K562 (cell line): ENCODE data around the gene MARCHF9. TPM values are rescaled to one million over a fixed set of nuclear protein-coding genes. Genes with fewer than 3 reads are reported as not detected.
A peak's percentile ranks its signal among the peaks of the same experiment; 100 is the strongest.

Experiments
- CTBP1 ChIP-seq: fragments of 450-650 bp; IDR thresholded peaks from 2 replicates; pipeline ENCODE4 v1.6.1; 2016; ENCODE audit warnings: borderline replicate concordance
- FOXJ2 ChIP-seq: fragments of 200-800 bp; sonication (Bioruptor generic); IDR thresholded peaks from 2 replicates; pipeline ENCODE4 v1.6.1; 2016; ENCODE audit warnings: missing genetic modification characterization, missing compliant biosample characterization
- FOXJ3 ChIP-seq: sonication (generic); formaldehyde crosslinking; IDR thresholded peaks from 2 replicates; pipeline ENCODE4 v1.4.0; 2020; ENCODE audit warnings: mild to moderate bottlenecking, missing genetic modification reagents
- SMAD3 ChIP-seq: fragments of 450-650 bp; formaldehyde crosslinking; conservative IDR thresholded peaks from 2 replicates; pipeline ENCODE4 v1.4.0; 2020; ENCODE audit warnings: mild to moderate bottlenecking
- TEAD4 ChIP-seq, 2 experiments: sonication (generic) in 1 of 2; formaldehyde crosslinking in 1 of 2; IDR thresholded peaks; 2 replicates each; pipeline versions ENCODE4 v1.6.1 to v1.8.0; 2012 to 2022; ENCODE audit warnings: borderline replicate concordance in 1 of 2, inconsistent platforms in 1 of 2, low read length in 1 of 2, mild to moderate bottlenecking in 1 of 2, missing genetic modification reagents in 1 of 2
- XRCC5 ChIP-seq: fragments of 200-400 bp; formaldehyde crosslinking; IDR thresholded peaks from 2 replicates; pipeline ENCODE4 v1.6.1; 2017; ENCODE audit warnings: low read depth, mild to moderate bottlenecking, low read length
- ZC3H11A ChIP-seq: IDR thresholded peaks from 2 replicates; pipeline ENCODE4 v1.6.1; 2012; ENCODE audit warnings: low read depth, low read length, improper control_type of control experiment
- ZNF3 ChIP-seq: fragments of 250-450 bp; sonication (Bioruptor Pico); IDR thresholded peaks from 2 replicates; pipeline ENCODE4 v1.5.0; 2021; ENCODE audit warnings: mild to moderate bottlenecking, moderate library complexity
- polyA plus RNA-seq, 8 experiments: library from polyadenylated mRNA; depleted of rRNA in 4 of 8; stranded (reverse) in 5 of 8; unstranded in 3 of 8; fragments of >200 nt; fragmentation: Nextera tagmentation in 2 of 8; fragmentation: Illumina TruSeq in 1 of 8; extraction: Ambion mirVana in 2 of 8; extraction: Trizol in 1 of 8; gene quantifications; 2 replicates each; pipeline versions ENCODE4 v1.2.1 to v1.2.3, GENCODE V29; 2011 to 2014; ENCODE audit warnings: inconsistent platforms in 1 of 8, missing spikeins in 1 of 8
- total RNA-seq, 7 experiments: library from RNA; depleted of rRNA in 6 of 7; stranded (reverse); fragments of >200 nt in 6 of 7; fragmentation: Illumina TruSeq in 2 of 7; extraction: Trizol in 2 of 7; gene quantifications; 2 replicates each; pipeline versions ENCODE4 v1.2.1 to v1.2.3, GENCODE V29; 2011 to 2021; ENCODE audit warnings: low replicate concordance in 1 of 7
- TF ChIP-seq, protein P1 (sequence below): fragments of 250-450 bp; sonication (Bioruptor Pico); IDR thresholded peaks from 2 replicates; pipeline ENCODE4 v1.5.0; 2020; ENCODE audit warnings: mild to moderate bottlenecking
- TF ChIP-seq, protein P2 (sequence below): sonication (generic); formaldehyde crosslinking; IDR thresholded peaks from 2 replicates; pipeline ENCODE4 v1.8.0; 2022; ENCODE audit warnings: mild to moderate bottlenecking, missing genetic modification reagents
- TF ChIP-seq, protein P3 (sequence below): fragments of 250-450 bp; sonication (Bioruptor Pico); IDR thresholded peaks from 2 replicates; pipeline ENCODE4 v1.8.0; 2022; ENCODE audit warnings: moderate library complexity, mild to moderate bottlenecking, inconsistent platforms
- TF ChIP-seq, protein P4 (sequence below): fragments of 200-800 bp; sonication (Bioruptor generic); IDR thresholded peaks from 2 replicates; pipeline ENCODE4 v1.6.1; 2016; ENCODE audit warnings: missing genetic modification characterization, missing compliant biosample characterization
- TF ChIP-seq, protein P5 (sequence below), 2 experiments: IDR thresholded peaks; 2 replicates each; pipeline ENCODE4 v1.6.1; 2011; ENCODE audit warnings: borderline replicate concordance in 1 of 2, control low read depth in 1 of 2, low read depth in 1 of 2, low read length in 1 of 2, mild to moderate bottlenecking in 1 of 2, mixed read lengths in 1 of 2, moderate library complexity in 1 of 2; ENCODE audit not compliant: insufficient read depth in 1 of 2, insufficient read length in 1 of 2, poor library complexity in 1 of 2, severe bottlenecking in 1 of 2; ENCODE audit errors: extremely low read depth in 1 of 2
- TF ChIP-seq, protein P6 (sequence below): fragments of 450-650 bp; formaldehyde crosslinking; IDR thresholded peaks from 2 replicates; pipeline ENCODE4 v1.4.0; 2020; ENCODE audit warnings: mild to moderate bottlenecking, moderate library complexity

Gene MARCHF9
- total and polyA plus RNA-seq, 9 of the 15 experiments (the other 6 are each of a cell fraction or from before 2014, with no cell fraction given) = 0.80 to 12.4 (median 6.2) TPM

DNA sequence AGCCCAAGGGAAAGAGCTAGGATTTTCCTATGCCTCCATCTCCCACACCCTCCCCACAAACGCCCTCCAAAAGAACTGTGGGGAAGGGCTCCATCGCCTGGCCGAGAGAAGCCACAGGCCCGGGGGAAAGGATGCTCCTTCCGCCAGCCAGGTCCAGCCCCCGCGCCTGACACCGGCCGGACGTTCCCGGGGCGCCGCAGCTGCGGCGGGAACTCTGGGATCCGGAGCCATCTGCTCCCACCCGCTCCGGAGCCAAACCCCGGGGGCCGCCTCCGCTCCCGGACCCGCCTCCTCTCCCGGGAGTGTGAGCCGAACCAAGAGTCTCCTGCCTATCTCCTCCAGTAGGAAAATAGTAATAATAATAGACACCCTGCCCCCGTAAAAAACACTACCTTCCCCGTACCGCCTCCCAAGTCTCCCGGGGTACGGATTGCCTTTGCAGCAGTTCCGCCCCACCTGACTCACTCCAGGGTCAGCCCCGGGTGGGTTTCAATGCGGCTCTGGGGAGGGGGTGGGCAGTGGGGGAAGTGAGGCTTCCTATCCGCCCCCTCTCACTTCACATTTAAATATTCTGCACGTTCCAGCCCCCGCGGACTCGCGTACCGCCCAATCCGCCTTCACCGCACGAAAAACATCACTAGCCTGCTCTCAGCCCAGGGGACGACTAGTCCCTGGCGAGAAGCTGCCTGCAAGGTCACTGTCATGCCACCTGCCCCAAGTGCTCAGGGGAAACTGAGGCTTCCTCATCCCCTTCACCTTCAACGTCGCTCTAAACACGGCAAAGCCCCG, 18.8 kb upstream of the MARCHF9 start (continued):
- TF ChIP-seq, protein P1, sequence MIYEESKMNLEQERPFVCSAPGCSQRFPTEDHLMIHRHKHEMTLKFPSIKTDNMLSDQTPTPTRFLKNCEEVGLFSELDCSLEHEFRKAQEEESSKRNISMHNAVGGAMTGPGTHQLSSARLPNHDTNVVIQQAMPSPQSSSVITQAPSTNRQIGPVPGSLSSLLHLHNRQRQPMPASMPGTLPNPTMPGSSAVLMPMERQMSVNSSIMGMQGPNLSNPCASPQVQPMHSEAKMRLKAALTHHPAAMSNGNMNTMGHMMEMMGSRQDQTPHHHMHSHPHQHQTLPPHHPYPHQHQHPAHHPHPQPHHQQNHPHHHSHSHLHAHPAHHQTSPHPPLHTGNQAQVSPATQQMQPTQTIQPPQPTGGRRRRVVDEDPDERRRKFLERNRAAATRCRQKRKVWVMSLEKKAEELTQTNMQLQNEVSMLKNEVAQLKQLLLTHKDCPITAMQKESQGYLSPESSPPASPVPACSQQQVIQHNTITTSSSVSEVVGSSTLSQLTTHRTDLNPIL = no peak
- TF ChIP-seq XRCC5 (no peak), FOXJ2 (tag) (no peak), ZNF3 (CRISPR knock-in tag) (no peak), ZC3H11A (no peak), TEAD4 (IDR thresholded peaks at IDR 0.05; ENCODE audit: low read length) (no peak; the same call in 1 of the 2 replicates), TEAD4 (CRISPR knock-in tag; IDR thresholded peaks at IDR 0.05; ENCODE audit: borderline replicate concordance) (no peak), CTBP1 (peak; percentile 92), SMAD3 (CRISPR knock-in tag) (no peak), FOXJ3 (CRISPR knock-in tag) (no peak)
- TF ChIP-seq, protein P2, sequence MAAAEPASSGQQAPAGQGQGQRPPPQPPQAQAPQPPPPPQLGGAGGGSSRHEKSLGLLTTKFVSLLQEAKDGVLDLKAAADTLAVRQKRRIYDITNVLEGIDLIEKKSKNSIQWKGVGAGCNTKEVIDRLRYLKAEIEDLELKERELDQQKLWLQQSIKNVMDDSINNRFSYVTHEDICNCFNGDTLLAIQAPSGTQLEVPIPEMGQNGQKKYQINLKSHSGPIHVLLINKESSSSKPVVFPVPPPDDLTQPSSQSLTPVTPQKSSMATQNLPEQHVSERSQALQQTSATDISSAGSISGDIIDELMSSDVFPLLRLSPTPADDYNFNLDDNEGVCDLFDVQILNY (CRISPR knock-in tag) = no peak
- TF ChIP-seq, protein P3, sequence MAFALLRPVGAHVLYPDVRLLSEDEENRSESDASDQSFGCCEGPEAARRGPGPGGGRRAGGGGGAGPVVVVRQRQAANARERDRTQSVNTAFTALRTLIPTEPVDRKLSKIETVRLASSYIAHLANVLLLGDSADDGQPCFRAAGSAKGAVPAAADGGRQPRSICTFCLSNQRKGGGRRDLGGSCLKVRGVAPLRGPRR (CRISPR knock-in tag) = no peak
- TF ChIP-seq, protein P4, sequence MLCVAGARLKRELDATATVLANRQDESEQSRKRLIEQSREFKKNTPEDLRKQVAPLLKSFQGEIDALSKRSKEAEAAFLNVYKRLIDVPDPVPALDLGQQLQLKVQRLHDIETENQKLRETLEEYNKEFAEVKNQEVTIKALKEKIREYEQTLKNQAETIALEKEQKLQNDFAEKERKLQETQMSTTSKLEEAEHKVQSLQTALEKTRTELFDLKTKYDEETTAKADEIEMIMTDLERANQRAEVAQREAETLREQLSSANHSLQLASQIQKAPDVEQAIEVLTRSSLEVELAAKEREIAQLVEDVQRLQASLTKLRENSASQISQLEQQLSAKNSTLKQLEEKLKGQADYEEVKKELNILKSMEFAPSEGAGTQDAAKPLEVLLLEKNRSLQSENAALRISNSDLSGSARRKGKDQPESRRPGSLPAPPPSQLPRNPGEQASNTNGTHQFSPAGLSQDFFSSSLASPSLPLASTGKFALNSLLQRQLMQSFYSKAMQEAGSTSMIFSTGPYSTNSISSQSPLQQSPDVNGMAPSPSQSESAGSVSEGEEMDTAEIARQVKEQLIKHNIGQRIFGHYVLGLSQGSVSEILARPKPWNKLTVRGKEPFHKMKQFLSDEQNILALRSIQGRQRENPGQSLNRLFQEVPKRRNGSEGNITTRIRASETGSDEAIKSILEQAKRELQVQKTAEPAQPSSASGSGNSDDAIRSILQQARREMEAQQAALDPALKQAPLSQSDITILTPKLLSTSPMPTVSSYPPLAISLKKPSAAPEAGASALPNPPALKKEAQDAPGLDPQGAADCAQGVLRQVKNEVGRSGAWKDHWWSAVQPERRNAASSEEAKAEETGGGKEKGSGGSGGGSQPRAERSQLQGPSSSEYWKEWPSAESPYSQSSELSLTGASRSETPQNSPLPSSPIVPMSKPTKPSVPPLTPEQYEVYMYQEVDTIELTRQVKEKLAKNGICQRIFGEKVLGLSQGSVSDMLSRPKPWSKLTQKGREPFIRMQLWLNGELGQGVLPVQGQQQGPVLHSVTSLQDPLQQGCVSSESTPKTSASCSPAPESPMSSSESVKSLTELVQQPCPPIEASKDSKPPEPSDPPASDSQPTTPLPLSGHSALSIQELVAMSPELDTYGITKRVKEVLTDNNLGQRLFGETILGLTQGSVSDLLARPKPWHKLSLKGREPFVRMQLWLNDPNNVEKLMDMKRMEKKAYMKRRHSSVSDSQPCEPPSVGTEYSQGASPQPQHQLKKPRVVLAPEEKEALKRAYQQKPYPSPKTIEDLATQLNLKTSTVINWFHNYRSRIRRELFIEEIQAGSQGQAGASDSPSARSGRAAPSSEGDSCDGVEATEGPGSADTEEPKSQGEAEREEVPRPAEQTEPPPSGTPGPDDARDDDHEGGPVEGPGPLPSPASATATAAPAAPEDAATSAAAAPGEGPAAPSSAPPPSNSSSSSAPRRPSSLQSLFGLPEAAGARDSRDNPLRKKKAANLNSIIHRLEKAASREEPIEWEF (CRISPR knock-in tag) = no peak
- TF ChIP-seq, protein P5, sequence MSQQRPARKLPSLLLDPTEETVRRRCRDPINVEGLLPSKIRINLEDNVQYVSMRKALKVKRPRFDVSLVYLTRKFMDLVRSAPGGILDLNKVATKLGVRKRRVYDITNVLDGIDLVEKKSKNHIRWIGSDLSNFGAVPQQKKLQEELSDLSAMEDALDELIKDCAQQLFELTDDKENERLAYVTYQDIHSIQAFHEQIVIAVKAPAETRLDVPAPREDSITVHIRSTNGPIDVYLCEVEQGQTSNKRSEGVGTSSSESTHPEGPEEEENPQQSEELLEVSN (IDR thresholded peaks at IDR 0.05; ENCODE audit: borderline replicate concordance in 1 of 2, extremely low read depth in 1 of 2, insufficient read depth in 1 of 2, insufficient read length in 1 of 2, low read depth in 1 of 2, low read length in 1 of 2, poor library complexity in 1 of 2, severe bottlenecking in 1 of 2) = peak in 1 of 2 experiments; percentile 67
- TF ChIP-seq, protein P6, sequence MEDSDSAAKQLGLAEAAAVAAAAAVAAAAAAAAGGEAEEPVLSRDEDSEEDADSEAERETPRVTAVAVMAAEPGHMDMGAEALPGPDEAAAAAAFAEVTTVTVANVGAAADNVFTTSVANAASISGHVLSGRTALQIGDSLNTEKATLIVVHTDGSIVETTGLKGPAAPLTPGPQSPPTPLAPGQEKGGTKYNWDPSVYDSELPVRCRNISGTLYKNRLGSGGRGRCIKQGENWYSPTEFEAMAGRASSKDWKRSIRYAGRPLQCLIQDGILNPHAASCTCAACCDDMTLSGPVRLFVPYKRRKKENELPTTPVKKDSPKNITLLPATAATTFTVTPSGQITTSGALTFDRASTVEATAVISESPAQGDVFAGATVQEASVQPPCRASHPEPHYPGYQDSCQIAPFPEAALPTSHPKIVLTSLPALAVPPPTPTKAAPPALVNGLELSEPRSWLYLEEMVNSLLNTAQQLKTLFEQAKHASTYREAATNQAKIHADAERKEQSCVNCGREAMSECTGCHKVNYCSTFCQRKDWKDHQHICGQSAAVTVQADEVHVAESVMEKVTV (CRISPR knock-in tag) = peak; percentile 42; the same call in 1 of the 2 replicates
